ENCODE data around the gene FBXO44.

The FBXO44 gene

GRCh38 chr1:11671205-11671543, 16.5 kb downstream of the FBXO44 start:
- no peaks in the 10 kb centered on the region for H3K9me2 ChIP-seq (ENCODE audit: low read depth, low read length)
- H3K4me3 ChIP-seq (ENCODE audit: low read depth, low read length, poor library complexity, severe bottlenecking): no peak overlapping the region
- H3K4me2 ChIP-seq (ENCODE audit: low read length): no peak overlapping the region
- H3F3A ChIP-seq (ENCODE audit: insufficient read depth, low read length): no peaks in the 10 kb centered on the region
- TF ChIP-seq, protein P1, sequence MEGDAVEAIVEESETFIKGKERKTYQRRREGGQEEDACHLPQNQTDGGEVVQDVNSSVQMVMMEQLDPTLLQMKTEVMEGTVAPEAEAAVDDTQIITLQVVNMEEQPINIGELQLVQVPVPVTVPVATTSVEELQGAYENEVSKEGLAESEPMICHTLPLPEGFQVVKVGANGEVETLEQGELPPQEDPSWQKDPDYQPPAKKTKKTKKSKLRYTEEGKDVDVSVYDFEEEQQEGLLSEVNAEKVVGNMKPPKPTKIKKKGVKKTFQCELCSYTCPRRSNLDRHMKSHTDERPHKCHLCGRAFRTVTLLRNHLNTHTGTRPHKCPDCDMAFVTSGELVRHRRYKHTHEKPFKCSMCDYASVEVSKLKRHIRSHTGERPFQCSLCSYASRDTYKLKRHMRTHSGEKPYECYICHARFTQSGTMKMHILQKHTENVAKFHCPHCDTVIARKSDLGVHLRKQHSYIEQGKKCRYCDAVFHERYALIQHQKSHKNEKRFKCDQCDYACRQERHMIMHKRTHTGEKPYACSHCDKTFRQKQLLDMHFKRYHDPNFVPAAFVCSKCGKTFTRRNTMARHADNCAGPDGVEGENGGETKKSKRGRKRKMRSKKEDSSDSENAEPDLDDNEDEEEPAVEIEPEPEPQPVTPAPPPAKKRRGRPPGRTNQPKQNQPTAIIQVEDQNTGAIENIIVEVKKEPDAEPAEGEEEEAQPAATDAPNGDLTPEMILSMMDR (IDR thresholded peaks at IDR 0.05; ENCODE audit: low read length): no peak
- no peak for TF ChIP-seq EZH2 (IDR thresholded peaks at IDR 0.05; ENCODE audit: borderline replicate concordance, low read length)
- peaks cover 28% of the 10 kb centered on the region for H3K36me3 ChIP-seq (ENCODE audit: insufficient read depth, low read length)
- H3K27ac ChIP-seq (ENCODE audit: low read depth, low read length, poor library complexity, severe bottlenecking): no peak overlapping the region
- no peaks in the 10 kb centered on the region for H3K9me3 ChIP-seq (ENCODE audit: low read length)
- no peaks in the 10 kb centered on the region for H3K79me2 ChIP-seq (ENCODE audit: insufficient read depth, low read length)
- H2AFZ ChIP-seq (ENCODE audit: low read length): no peak overlapping the region
- H3K4me1 ChIP-seq (ENCODE audit: insufficient read depth, low read length, severe bottlenecking): no peaks in the 10 kb centered on the region
- no peaks in the 10 kb centered on the region for H4K20me1 ChIP-seq (ENCODE audit: insufficient read depth, low read length)
- no peaks in the 10 kb centered on the region for H3K27me3 ChIP-seq (ENCODE audit: insufficient read depth, low read length)
- H3K9ac ChIP-seq (ENCODE audit: low read length): no peak overlapping the region

DNA sequence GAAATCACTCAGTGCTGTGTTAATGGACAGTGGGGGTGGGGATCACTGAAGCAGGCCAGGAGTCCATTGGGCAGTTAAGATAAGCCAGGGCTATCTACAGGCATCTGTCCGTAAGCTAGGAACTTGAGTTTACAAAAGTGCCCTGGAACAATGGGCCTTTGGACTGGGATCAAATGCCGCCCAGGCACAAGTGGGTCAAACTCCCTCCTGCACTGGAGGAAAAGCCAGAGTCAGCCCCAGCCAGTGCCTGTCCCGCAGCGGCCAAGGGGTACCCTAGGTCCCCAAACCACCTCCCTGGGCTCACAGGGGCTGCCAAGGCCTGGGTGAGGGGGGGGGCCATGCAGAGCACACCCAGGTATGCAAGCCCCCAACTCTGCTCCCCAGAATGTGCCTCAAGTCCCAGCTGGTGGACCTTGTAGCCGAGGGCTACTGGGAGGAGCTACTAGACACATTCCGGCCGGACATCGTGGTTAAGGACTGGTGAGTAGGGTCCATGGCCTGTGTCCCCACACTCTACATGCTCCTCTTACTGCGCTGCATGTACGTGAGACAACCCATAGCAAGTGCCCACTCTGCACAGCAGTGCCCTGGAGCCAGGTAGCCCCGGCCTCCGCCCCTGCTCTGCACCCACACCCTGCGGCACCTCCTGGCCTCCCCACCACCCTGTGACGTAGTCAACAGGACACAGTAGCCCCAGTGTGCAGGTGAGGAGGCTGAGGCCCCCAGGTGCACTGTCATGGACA, 17.0 kb downstream of the FBXO44 start:
- H4K20me1 ChIP-seq (ENCODE audit: insufficient read depth, low read length): no peaks in the 10 kb centered on the region
- TF ChIP-seq, protein P1 (IDR thresholded peaks at IDR 0.05; ENCODE audit: low read length): no peak
- TF ChIP-seq EZH2 (IDR thresholded peaks at IDR 0.05; ENCODE audit: borderline replicate concordance, low read length): no peak
- no peak overlapping the region for H3K27ac ChIP-seq (ENCODE audit: low read depth, low read length, poor library complexity, severe bottlenecking)
- no peak overlapping the region for H3K4me2 ChIP-seq (ENCODE audit: low read length)
- no peaks in the 10 kb centered on the region for H3K9me3 ChIP-seq (ENCODE audit: low read length)
- no peak overlapping the region for H3K9ac ChIP-seq (ENCODE audit: low read length)
- H3K4me3 ChIP-seq (ENCODE audit: low read depth, low read length, poor library complexity, severe bottlenecking): no peak overlapping the region
- no peaks in the 10 kb centered on the region for H3F3A ChIP-seq (ENCODE audit: insufficient read depth, low read length)
- no peaks in the 10 kb centered on the region for H3K27me3 ChIP-seq (ENCODE audit: insufficient read depth, low read length)
- H3K9me2 ChIP-seq (ENCODE audit: low read depth, low read length): no peaks in the 10 kb centered on the region
- no peaks in the 10 kb centered on the region for H3K79me2 ChIP-seq (ENCODE audit: insufficient read depth, low read length)
- no peaks in the 10 kb centered on the region for H3K4me1 ChIP-seq (ENCODE audit: insufficient read depth, low read length, severe bottlenecking)
- H3K36me3 ChIP-seq (ENCODE audit: insufficient read depth, low read length): peaks cover 28% of the 10 kb centered on the region
- no peak overlapping the region for H2AFZ ChIP-seq (ENCODE audit: low read length)

DNA sequence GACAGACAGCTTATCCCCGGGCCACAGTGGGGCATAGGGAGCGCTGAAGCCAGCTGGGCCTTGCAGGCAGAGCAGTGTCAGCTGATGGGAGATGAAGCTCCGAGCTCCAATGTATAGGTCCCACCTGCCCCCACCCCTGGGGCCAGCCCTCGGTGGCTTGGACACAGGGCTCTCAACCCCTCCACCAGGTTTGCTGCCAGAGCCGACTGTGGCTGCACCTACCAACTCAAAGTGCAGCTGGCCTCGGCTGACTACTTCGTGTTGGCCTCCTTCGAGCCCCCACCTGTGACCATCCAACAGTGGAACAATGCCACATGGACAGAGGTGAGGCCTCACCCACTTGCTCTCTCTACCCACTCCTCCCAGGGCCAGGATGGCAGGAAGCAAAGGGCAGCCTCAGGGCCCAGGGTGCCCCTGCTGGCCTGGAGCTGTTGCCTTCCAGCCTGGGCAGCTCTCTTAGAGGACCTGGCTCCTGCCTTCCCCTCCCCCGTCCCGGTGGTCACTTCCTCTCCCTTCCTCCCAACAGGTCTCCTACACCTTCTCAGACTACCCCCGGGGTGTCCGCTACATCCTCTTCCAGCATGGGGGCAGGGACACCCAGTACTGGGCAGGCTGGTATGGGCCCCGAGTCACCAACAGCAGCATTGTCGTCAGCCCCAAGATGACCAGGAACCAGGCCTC, 18.6 kb downstream of the FBXO44 start:
- Histone ChIP-seq H2AFZ (ENCODE audit: low read length) (no peak overlapping the region), H3K36me3 (ENCODE audit: insufficient read depth, low read length) (peaks cover 28% of the 10 kb centered on the region), H3K9ac (ENCODE audit: low read length) (no peak overlapping the region), H3K4me3 (ENCODE audit: low read depth, low read length, poor library complexity, severe bottlenecking) (no peak overlapping the region), H3K27me3 (ENCODE audit: insufficient read depth, low read length) (no peaks in the 10 kb centered on the region), H4K20me1 (ENCODE audit: insufficient read depth, low read length) (no peaks in the 10 kb centered on the region), H3K9me3 (ENCODE audit: low read length) (no peaks in the 10 kb centered on the region), H3K27ac (ENCODE audit: low read depth, low read length, poor library complexity, severe bottlenecking) (no peak overlapping the region), H3K79me2 (ENCODE audit: insufficient read depth, low read length) (no peaks in the 10 kb centered on the region), H3K4me1 (ENCODE audit: insufficient read depth, low read length, severe bottlenecking) (no peaks in the 10 kb centered on the region), H3K9me2 (ENCODE audit: low read depth, low read length) (no peaks in the 10 kb centered on the region), H3K4me2 (ENCODE audit: low read length) (no peak overlapping the region), H3F3A (ENCODE audit: insufficient read depth, low read length) (no peaks in the 10 kb centered on the region)
- TF ChIP-seq, protein P1 (IDR thresholded peaks at IDR 0.05; ENCODE audit: low read length): no peak
- no peak for TF ChIP-seq EZH2 (IDR thresholded peaks at IDR 0.05; ENCODE audit: borderline replicate concordance, low read length)
